Right atrium auricular region (tissue), 2 donors: ENCODE results near the gene CDH13. TPM values are rescaled to one million over a fixed set of nuclear protein-coding genes. Genes with fewer than 3 reads are reported as not detected.

ENCODE experiments used
- DNase-seq: peaks from one replicate; pipeline ENCODE4 v3.0.0-alpha.2; 2019; ENCODE audit warnings: low spot score
- H3K27ac ChIP-seq, 2 donors: fragments of 200-600 bp; sonication (generic); 1 replicate in 1 of 2; 2 replicates in 1 of 2; pipeline ENCODE4 v1.5.1; 2016 to 2019
- H3K27me3 ChIP-seq, 2 donors: fragments of 200-600 bp; sonication (generic); one replicate each; pipeline versions ENCODE4 v1.5.1 to v1.6.0; 2017 to 2019
- H3K36me3 ChIP-seq: fragments of 200-600 bp; sonication (generic); one replicate; pipeline ENCODE4 v1.5.1; 2016
- H3K4me1 ChIP-seq, 2 donors: fragments of 200-600 bp; sonication (generic); one replicate each; pipeline versions ENCODE4 v1.5.1 to v1.6.0; 2017 to 2019
- H3K4me3 ChIP-seq, 2 donors: fragments of 200-600 bp; sonication (generic); 1 replicate in 1 of 2; 2 replicates in 1 of 2; pipeline ENCODE4 v1.5.1; 2017 to 2019; ENCODE audit warnings: mild to moderate bottlenecking in 1 of 2, moderate library complexity in 1 of 2
- H3K9me3 ChIP-seq, 2 donors: fragments of 200-600 bp; sonication (generic); one replicate each; pipeline ENCODE4 v1.5.1; 2019
- total RNA-seq, 2 donors: library from RNA; depleted of rRNA; stranded (reverse); fragments of >200 nt; gene quantifications; one replicate each; pipeline ENCODE4 v1.1.0, GENCODE V29; 2016
- TF ChIP-seq, protein P1 (sequence below), 2 donors: fragments of 200-600 bp; sonication (generic); IDR thresholded peaks; one replicate each; pipeline ENCODE4 v1.5.1; 2019; ENCODE audit warnings: antibody characterized with exemption in 2 of 2

CDH13 gene
- total RNA-seq, 2 donors from 2014 or later = 75.4 to 85.9 TPM

- H3K4me3 ChIP-seq = no peak overlapping the region
- TF ChIP-seq, protein P1, sequence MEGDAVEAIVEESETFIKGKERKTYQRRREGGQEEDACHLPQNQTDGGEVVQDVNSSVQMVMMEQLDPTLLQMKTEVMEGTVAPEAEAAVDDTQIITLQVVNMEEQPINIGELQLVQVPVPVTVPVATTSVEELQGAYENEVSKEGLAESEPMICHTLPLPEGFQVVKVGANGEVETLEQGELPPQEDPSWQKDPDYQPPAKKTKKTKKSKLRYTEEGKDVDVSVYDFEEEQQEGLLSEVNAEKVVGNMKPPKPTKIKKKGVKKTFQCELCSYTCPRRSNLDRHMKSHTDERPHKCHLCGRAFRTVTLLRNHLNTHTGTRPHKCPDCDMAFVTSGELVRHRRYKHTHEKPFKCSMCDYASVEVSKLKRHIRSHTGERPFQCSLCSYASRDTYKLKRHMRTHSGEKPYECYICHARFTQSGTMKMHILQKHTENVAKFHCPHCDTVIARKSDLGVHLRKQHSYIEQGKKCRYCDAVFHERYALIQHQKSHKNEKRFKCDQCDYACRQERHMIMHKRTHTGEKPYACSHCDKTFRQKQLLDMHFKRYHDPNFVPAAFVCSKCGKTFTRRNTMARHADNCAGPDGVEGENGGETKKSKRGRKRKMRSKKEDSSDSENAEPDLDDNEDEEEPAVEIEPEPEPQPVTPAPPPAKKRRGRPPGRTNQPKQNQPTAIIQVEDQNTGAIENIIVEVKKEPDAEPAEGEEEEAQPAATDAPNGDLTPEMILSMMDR (IDR thresholded peaks at IDR 0.05) = no peak
These were observed 1136.2 kb downstream of the CDH13 start for GRCh38 chr16:83762992-83763358.

DNA sequence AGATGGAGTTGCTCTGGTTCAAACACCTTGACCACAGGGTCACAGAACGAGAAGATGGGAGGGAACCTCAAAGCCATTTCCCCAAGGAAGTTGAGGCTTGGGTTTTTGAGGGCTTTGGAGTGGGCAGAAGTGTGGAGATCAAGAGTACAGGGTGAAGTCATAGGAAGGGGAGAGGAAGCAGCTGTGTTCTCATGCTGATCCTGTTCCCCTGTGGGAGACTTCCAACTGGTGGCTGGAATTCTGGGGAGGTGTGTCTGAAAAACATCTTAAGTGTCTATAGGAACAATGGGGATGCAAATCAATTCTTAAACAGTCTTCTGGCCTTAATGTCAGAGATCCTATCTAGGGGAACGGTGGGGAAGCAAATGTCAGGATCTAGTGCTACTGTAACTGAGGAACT lies 1142.2 kb downstream of the CDH13 start:
- Histone ChIP-seq H3K4me1 (peaks cover 0 to 25% of the 10 kb centered on the region in 2 donors), H3K27me3 (no peaks in the 10 kb centered on the region), H3K27ac (no peak overlapping the region), H3K9me3 (no peaks in the 10 kb centered on the region), H3K36me3 (no peaks in the 10 kb centered on the region), H3K4me3 (no peak overlapping the region)
- DNase-seq = no peak
- TF ChIP-seq, protein P1 (IDR thresholded peaks at IDR 0.05) = no peak

More at GRCh38 chr16:83762992-83763358, 1136.2 kb downstream of the CDH13 start:
- H3K9me3 ChIP-seq = peaks cover 0 to 2% of the 10 kb centered on the region in 2 donors
- H3K27ac ChIP-seq = no peak overlapping the region
- H3K36me3 ChIP-seq = no peaks in the 10 kb centered on the region
- H3K27me3 ChIP-seq = no peaks in the 10 kb centered on the region
- H3K4me1 ChIP-seq = no peaks in the 10 kb centered on the region
- no peak for DNase-seq

DNA sequence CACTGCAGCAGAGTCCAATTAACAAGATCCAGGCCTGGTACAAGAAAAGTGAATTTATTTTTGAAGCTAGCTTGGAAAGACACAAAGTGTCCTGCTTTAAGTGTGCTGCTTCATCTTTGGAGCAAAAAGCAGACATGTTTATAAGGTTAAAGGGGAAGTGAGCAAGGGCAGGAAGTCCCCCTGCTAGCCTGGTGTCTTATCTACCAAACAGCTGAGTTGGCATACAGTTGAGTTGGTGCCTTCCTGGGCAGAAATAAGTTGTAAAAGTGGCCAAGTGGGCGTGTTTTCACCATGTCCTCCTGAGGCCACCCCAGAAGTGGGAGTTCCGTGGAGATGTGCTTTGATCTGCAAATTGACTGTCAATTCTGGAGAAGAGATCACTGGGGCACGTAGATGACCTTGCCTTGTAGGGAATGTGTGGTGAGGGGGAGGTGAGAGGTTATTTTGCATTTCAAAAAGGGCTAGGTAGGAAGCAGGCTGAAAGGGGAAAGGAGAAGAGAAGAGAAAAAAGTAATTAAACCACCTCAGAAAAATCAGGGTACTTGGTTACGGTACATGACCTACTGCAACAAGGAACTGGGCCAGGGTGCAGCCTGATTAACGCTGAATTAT lies 1142.7 kb downstream of the CDH13 start:
- no peak overlapping the region for H3K4me3 ChIP-seq
- H3K9me3 ChIP-seq = no peaks in the 10 kb centered on the region
- TF ChIP-seq, protein P1 (IDR thresholded peaks at IDR 0.05) = no peak
- H3K36me3 ChIP-seq = no peaks in the 10 kb centered on the region
- no peaks in the 10 kb centered on the region for H3K27me3 ChIP-seq
- DNase-seq = no peak
- H3K27ac ChIP-seq = no peak overlapping the region
- H3K4me1 ChIP-seq = peaks cover 0 to 25% of the 10 kb centered on the region in 2 donors

DNA sequence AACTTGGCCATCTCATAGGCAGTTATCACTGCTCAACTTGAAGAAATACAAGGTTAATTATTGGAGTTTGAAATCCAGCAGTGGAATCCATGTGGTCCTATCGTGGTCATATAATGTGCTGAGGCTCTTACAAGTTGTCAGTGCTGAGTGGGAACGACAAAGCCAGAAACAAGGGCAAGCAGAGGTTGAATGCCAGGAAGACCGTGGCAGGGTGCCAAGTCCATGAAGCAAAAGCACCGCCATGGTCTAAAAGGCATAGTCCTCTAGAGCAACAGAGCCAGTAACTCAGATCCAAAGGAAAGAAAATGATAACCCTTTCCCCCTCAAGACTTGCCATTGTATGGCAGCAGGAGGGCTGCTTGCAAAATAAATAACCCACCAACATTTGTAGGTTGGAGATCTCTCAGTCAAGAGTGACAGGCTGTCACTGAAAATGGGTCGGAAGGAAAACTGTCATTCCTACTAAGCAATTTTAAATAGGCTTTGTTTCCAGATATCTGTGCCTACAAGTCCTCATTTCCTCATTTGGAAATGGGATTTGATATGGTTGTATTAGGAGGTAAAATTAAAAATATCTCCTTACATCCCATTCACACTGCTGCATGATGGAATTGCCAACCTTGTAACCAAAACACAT lies 1144.7 kb downstream of the CDH13 start:
- peak; percentile 65 for DNase-seq
- Histone ChIP-seq H3K4me1 (peaks cover 0 to 25% of the 10 kb centered on the region in 2 donors), H3K36me3 (no peaks in the 10 kb centered on the region), H3K9me3 (no peaks in the 10 kb centered on the region), H3K27ac (no peak overlapping the region), H3K27me3 (no peaks in the 10 kb centered on the region), H3K4me3 (no peak overlapping the region)
- TF ChIP-seq, protein P1 (IDR thresholded peaks at IDR 0.05) = no peak

DNA sequence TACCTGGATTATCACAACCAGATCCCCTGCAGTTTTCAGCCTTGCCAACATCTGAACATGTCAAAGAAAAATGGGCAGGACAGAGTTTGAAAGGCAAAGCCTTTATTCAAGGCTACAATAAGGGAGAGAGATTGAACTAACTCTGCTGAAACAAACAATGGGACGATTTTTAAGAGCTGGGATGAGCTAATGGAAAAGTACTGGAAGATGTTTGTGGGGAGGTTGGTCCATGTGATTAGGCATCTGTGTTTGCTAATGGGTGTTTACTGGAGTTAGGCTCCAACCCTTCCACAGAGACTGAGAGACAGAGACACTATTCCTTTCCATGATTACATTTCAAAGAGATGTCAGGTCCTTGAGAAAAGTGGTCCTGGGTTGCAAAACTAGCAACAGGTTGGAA lies 1146.0 kb downstream of the CDH13 start:
- no peaks in the 10 kb centered on the region for H3K36me3 ChIP-seq
- TF ChIP-seq, protein P1 (IDR thresholded peaks at IDR 0.05) = no peak
- peaks cover 0 to 25% of the 10 kb centered on the region in 2 donors for H3K4me1 ChIP-seq
- no peaks in the 10 kb centered on the region for H3K9me3 ChIP-seq
- H3K27ac ChIP-seq = no peak overlapping the region
- no peak overlapping the region for H3K4me3 ChIP-seq
- H3K27me3 ChIP-seq = no peaks in the 10 kb centered on the region
- DNase-seq = no peak
